Right ventricle myocardium inferior (tissue), 1 donor: ENCODE results near the gene SPTBN4. TPM values are rescaled to one million over a fixed set of nuclear protein-coding genes. Genes with fewer than 3 reads are reported as not detected.
A peak's percentile ranks its signal among the peaks of the same experiment; 100 is the strongest.
"Not testable (repeated sequence)": the region's sequence is repeated elsewhere in the genome, so short reads cannot be mapped to it uniquely, and the experiment has no call there.

Experiments
- ATAC-seq: fragments of 200-7000 bp; cut with Tn5 transposase; one replicate; pipeline ENCODE4 v1.9.1; 2020; ENCODE audit warnings: mild to moderate bottlenecking, moderate library complexity
- DNase-seq: peaks from one replicate; pipeline ENCODE4 v3.0.0; 2021; ENCODE audit errors: missing footprints
- intact Hi-C: fragments of 100-400 bp; cut with DNase I; formaldehyde crosslinking; loops from one replicate; pipeline ENCODE4 v1.11.0; 2022
- total RNA-seq: library from RNA; stranded (reverse); fragmentation: NEBNext Ultra II Directional; extraction: Animal tissue kit (Norgen Biotek cat#: 25700); gene quantifications from one replicate; pipeline ENCODE4 v1.2.1, GENCODE V29; 2021
- donor health status: DM: no; HTN: yes; CAD: no; lungs with severe emphysema.

Gene SPTBN4
- total RNA-seq, 1 donor from 2014 or later: 5.1 TPM

GRCh38 chr19:40517248-40517647 is 50.4 kb downstream of the SPTBN4 start:
- intact Hi-C loops: no loop called here
- DNase-seq (no peak), ATAC-seq (no peak)

- peak; percentile 58 for ATAC-seq
- no peak for DNase-seq
- intact Hi-C loops: loop anchor here (2.0 kb wide), 1 partner anchor 215 kb away; no protein-coding TSS in a partner anchor
These were observed 52.8 kb downstream of the SPTBN4 start for GRCh38 chr19:40519352-40520322.

GRCh38 chr19:40521276-40521675 is 54.5 kb downstream of the SPTBN4 start:
- DNase-seq: no peak
- no peak for ATAC-seq
- intact Hi-C loops: loop anchor here (2.0 kb wide), 1 partner anchor 216 kb away; no protein-coding TSS in a partner anchor

- intact Hi-C loops: loop anchor here (2.0 kb wide), 1 partner anchor 217 kb away; no protein-coding TSS in a partner anchor
- not testable (repeated sequence) for DNase-seq, ATAC-seq
These were observed 55.1 kb downstream of the SPTBN4 start for GRCh38 chr19:40521900-40522299.

- DNase-seq: no peak
- intact Hi-C loops: no loop called here
- ATAC-seq: peak; percentile 45
These were observed 56.7 kb downstream of the SPTBN4 start for GRCh38 chr19:40523322-40524047.

GRCh38 chr19:40524133-40524549 is 57.3 kb downstream of the SPTBN4 start:
- intact Hi-C loops: no loop called here
- DNase-seq (no peak), ATAC-seq (no peak)

- DNase-seq (no peak), ATAC-seq (no peak)
- intact Hi-C loops: loop anchor here (5.0 kb wide), 1 partner anchor 108 kb away; no protein-coding TSS in a partner anchor
These were observed 57.9 kb downstream of the SPTBN4 start for GRCh38 chr19:40524655-40525054.

- intact Hi-C loops: loop anchor here (5.0 kb wide), 1 partner anchor 107 kb away; no protein-coding TSS in a partner anchor
- ATAC-seq: no peak
- no peak for DNase-seq
These were observed 58.6 kb downstream of the SPTBN4 start for GRCh38 chr19:40525234-40526051.

GRCh38 chr19:40528078-40528477 is 61.3 kb downstream of the SPTBN4 start:
- DNase-seq: no peak
- no peak for ATAC-seq
- intact Hi-C loops: loop anchor here (5.0 kb wide), 1 partner anchor 104 kb away; no protein-coding TSS in a partner anchor

GRCh38 chr19:40528533-40529092 is 61.8 kb downstream of the SPTBN4 start:
- intact Hi-C loops: loop anchor here (1.0 to 5.0 kb wide), 2 partner anchors 70 to 104 kb away; no protein-coding TSS in a partner anchor
- ATAC-seq (peak; percentile 14), DNase-seq (no peak)

GRCh38 chr19:40529093-40529954 is 62.5 kb downstream of the SPTBN4 start:
- intact Hi-C loops: loop anchor here (1.0 to 5.0 kb wide), 2 partner anchors 69 to 103 kb away; no protein-coding TSS in a partner anchor
- ATAC-seq (peak; percentile 84), DNase-seq (peak; percentile 92)

- DNase-seq (no peak), ATAC-seq (no peak)
- intact Hi-C loops: no loop called here
These were observed 63.5 kb downstream of the SPTBN4 start for GRCh38 chr19:40530091-40530901.

GRCh38 chr19:40533508-40533907 is 66.7 kb downstream of the SPTBN4 start:
- DNase-seq (no peak), ATAC-seq (no peak)
- intact Hi-C loops: no loop called here

- no peak for ATAC-seq
- no peak for DNase-seq
- intact Hi-C loops: no loop called here
These were observed 67.3 kb downstream of the SPTBN4 start for GRCh38 chr19:40534148-40534547.

- intact Hi-C loops: no loop called here
- DNase-seq: no peak
- no peak for ATAC-seq
These were observed 72.3 kb downstream of the SPTBN4 start for GRCh38 chr19:40539070-40539469.

GRCh38 chr19:40542202-40542859 is 75.5 kb downstream of the SPTBN4 start:
- intact Hi-C loops: loop anchor here (5.0 kb wide), 1 partner anchor 90 kb away; no protein-coding TSS in a partner anchor
- ATAC-seq (peak; percentile 92), DNase-seq (peak; percentile 93)
